ENCODE measurements around the gene SSPN.

Gene SSPN

DNA sequence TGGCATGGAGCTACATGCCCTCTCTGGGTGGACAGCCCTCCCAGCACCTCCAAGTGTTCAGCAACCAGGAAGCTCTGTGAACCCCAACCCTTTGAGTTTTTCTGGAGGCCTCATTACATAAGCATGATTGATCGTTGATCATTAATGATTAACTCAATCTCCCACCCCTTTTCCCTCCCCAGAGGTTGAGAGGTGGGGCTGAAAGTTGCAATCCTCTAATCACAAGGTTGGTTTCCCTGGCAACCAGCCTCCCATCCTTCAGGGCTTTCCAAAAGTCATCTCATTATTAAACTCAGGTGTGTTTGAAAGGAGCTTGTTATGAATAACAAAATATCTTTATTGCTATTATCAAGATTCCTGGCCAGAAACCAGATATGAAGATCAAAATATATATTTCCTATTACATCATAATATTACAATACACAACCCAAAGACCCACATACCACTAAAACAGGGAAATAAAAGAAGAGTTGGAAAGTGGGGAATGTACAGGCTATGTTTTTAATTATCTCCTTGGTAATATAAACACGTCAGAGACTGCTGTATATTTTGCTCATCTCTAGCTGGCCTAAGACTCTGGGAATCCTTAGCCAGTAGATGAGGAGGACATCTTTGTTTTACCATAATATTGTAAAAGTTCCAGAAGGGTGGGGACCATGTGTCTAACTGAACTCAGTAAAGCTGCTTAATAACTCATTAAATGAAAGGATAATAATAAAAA, 73.6 kb downstream of the SSPN start:
- no peak for DNase-seq

DNA sequence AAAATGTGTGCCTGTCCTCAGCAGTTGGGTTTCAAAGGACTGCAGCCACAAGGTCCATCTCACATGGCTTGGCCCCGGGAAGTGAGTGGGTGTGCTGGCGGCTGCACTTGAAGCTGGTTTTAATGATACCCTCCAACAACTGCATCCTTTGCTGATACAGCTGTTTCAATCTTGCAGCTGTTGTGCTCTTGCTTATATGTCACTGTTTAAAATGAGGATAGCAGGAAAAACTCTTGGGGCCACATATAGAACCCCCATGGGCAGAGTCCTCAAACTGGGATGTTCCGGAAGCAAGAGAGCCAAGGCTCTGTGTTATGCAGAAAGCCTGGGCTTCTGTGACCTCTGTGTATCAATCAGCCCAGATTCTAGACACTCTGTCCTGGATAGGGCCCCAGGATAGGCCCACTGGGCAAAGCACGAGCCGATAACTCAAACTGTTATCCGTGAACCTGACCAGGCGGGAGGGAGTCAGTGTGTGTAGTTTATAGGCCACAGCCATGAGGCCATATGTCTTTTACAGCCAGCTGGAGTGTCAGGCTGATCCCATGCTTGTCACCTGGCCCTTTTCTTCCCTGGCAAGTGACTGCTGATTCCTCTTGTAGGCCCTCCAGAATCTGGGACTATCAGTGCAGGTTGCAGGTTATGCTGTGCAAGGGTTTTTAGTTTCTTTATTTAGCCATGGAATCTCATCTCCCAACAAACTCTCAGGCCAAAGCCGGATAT, 74.3 kb downstream of the SSPN start:
- no peak for DNase-seq

DNA sequence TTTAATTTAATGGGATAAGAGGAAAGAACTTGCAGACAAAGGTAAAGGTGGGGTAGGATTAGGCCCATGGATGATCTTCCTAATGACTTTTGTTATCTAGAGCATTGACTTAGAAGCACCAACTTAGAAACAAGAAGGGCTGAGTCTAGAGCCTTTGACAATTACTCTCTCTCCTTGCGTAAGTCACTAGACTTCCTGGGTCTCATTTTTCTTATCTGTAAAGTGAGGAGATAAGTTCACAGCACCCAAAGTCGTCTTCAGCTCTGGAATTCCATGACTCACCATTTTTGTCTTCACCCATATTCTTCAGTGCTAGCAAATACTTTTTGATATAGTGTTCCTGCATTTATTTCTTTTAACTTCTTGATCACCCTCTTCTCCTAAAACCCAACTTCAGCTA, 75.7 kb downstream of the SSPN start:
- no peak for DNase-seq

DNA sequence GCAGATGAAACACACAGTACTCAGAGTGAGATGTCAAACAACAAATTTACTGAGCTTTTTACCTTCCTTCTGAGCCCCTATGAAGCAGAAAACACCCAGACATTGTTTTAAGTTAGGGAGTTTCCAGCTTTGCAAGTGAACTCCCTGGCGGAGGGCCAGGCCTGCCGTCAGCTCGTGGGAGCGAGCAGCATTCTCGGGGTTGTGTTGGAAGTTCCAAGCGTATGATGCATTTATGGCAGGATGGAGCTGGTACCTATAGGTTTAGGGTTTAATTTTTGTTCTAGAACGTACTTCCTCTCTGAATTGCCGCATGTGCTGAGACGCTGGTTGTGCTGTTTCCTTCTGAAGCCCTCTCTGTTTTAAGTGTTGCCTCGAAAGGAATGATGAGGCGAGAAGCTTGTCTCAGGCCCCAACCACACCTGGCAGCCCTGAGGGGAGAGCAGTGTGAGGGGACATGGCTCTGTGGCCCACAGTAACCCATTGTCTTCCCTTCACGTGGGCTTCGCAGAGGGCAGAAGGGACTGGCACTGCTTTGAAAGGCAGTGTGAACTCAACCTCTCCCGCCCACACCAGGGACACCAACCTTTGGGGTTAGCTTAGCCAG, 76.6 kb downstream of the SSPN start:
- no peak for DNase-seq

DNA sequence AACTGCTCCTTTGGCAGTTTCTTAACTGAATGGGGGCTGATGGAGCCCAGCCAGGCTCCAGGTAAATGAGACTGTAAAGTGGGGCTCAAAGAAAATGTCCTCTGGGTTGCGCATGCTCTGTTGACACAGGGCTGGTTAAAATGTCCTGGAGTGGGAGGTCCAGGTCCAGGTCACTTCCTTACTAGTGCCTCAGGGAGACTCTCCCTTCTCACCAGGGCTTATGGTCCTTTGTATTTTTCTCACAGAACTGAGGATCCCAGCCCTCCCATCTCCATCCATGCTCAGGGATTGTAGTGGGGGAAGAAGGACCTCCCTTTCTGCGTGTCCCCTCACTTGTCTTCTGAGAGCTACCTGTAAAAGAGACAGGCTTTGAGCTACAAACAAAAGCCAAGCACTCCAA, 77.5 kb downstream of the SSPN start:
- DNase-seq = no peak

DNA sequence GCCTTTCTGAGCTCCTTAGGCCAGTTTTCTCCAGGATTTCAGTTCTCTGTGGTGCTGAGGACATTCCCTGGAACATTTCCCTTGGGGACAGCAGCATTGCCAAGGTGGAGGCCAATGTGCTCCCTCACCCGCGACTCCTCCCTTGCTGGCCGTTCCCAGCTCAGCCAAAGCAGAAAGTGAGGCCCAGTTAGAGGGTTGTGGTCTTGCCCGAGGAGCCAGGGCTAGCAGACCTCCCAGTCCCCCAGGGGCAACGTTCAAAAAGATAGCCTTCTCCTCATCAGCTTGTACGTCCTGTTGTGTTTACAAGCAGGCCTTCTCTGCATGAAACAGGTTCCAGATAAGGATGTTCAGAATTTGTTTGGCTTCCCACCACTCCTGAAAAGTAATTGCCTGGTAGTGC, 78.4 kb downstream of the SSPN start:
- no peak for DNase-seq

DNA sequence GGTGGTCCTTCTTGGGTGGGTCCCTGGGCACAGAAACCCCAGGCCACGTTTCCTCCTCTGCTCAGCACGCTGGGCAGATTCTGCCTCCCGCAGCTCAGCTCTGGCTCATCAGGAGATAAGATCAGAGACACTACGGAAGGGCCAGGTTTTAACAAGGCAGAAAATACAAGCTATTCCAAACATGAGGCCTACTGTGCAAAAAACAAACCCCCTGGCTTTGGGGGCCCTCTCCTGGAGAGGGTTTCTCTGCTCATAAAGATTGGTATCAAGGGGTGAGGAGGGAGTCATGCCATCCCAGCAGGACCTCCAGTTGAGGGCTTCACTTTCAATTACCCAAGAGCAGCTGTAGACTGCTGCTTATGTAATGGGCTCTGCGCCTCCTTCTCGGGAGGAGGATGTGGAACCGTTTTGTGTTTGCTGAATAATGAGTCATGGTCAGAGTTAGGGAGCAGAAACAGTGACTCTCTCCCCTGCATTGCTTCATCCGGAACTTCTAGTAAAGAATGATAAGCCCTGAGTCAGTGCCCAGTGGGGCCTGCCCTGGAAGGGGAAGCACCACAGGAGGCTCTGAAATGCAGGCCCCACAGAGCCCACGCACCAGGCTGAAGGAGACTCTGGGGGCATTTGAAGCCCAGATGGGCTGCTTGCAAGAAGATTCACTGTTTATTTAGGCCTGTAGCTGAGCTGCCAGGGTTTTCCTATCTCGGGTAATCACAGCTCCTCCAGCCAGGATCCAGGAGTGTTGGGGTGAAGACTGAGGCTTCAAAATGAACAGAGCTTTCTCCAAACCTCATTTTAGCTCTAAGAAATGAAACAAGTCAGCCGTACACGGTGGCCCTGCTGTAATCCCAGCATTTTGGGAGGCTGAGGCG, 79.3 kb downstream of the SSPN start:
- no peak for DNase-seq

DNA sequence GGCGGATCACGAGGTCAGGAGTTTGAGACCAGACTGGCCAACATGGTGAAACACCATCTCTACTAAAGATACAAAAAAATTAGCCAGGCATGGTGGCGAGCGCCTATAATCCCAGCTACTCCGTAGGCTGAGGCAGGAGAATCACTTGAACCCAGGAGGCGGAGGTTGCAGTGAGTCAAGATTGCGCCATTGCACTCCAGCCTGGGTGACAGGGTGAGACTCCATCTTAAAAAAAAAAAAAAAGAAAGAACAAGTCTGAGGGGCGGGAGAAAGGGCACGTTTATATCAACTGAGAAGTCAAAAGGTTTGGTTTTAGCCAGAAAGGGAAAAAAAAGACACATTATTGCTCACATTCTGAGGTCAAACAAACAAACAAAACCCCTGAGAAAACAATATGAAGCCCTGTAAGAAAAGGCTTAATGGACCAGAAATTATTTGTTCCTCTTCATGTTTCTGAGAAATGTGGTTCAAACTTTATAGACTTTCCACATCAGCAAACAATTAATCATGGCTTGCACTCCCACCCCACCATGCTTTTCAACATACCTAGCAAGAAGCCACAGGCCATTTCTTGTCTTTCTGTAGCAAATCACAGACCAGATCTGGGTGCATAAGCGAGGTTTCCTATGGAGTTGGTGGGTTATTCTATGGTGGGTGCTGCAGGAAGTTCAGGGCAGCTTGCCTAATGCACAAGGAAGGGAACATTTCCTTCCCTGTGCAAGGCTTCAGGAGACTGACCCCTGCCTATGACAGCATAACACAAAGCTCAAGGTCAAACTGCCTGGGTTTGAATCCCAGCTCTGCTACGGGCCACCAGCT, 80.1 kb downstream of the SSPN start:
- DNase-seq = no peak

DNA sequence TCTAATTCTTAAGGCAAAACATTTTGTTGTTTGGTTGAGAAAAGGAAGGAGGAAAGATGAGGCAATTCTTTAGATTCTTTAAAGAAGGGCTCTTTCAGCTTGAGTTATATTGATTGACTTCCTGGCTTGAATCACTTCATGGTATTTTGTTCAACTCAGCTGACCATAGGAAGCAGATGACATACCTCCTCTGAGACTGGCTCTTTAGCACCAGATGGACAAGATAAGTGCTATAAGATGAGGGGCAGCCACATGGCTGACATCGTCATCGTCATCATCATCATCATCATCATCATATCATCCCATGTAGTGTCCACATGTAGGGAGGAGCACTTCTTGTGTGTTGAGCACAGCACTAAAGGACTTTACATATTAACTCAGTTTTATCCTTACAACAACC, 81.3 kb downstream of the SSPN start:
- no peak for DNase-seq

DNA sequence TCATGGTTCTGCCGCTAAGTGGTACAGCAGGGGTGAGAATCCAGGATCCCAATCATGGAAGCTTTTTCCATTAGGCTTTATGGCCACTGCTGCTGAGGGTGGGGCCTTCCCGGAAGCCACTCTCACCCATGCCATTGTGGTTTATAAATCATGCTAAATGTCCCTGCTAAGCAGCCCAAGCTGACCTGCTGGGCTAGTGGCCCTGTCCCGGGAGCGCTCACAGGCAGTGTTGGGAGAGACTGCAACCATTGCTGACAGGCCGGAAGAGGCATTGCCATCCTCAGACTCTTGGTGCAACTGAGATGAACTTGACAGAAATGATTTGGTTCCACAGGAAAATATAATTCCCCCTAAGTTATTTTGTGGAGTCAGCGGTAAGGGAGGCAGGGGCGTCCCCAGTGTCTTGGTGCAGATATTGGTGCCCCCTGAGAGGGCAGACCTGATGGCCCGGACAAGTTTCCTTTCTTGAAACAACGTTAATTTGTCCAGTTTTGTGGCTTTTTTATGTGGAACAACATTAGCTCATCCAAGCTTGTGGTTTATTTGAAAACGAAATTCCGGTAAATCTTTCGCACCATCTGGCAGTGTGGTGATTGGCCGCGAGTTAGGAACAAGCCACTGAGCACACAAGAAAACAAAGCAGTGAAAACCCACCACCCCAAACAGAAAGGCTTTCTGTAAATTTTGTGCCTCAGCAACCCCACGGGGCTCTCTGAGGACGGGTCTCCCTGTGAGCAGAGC, 82.3 kb downstream of the SSPN start:
- no peak for DNase-seq

DNA sequence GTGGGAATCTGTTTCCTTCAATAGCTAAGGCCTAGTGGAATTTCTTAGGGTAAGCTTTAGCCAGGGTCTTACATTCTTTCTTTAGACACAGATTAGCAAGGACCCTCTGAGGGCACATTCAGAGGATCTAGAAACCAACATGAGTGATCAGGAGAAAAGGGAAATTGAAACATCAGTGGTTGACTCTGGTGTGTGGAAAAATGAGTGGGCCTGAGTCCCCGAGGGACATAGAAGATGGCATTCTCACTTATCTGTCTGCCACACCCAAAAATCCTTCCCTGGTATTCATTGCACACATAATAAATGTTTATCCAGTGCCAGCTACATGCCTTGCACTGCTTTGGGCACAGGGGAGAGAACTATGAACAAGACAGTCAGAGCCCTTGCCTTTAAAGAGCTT, 82.9 kb downstream of the SSPN start:
- DNase-seq = no peak

DNA sequence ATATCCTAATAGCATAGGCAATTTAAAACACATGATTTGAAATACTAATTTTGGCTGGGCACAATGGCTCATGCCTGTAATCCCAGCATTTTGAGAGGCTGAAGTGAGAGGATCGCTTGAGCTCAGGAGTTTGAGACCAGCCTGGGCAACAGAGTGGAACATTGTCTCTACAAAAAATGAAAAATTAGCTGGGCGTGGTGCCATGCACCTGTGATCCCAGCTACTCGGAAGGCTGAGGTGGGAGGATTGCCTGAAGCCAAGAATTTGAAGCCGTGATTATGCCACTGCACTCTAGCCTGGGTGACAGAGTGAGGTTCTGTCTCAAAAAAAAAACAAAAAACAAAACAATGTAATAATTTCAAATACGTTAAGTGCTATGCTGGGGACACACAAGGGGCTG, 83.3 kb downstream of the SSPN start:
- no peak for DNase-seq

DNA sequence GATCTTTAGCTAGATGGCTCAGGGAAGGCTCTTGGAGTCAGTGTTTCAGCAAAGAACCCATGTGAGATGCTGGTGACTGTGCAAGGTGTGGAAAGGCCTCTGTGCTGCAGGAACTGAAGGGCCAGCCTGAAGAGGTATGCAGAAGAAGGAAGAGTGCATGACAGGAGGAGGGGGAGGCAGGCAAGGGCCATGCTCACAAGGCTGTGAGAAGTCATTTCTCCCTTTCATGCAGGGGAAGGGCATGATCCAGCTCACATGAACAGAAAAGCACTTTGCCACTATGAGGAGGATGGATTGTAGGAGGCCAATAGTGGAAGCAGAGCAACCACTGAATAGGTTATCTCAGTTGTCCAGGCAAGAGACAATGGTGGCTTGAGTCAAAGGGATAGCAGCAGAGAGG, 83.7 kb downstream of the SSPN start:
- DNase-seq = no peak

DNA sequence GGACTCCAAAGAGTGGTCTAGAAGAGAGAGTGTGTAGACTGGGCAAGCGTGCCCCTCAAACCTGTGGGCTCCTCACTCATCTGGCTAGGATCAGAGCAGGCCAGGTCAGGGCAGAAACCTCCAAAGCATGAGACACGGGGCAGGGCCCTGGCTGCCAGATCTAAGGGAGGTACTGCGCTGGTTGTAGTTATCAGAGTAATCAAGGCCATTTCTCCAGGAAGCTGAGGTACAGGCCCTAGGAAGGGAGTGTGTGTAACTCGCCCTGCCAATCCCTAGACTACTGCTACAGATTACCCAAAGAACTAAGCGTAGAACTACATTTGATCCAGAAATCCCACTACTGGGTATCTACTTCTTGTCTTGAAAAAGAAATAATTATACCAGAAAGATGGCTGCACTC, 84.5 kb downstream of the SSPN start:
- DNase-seq = no peak

DNA sequence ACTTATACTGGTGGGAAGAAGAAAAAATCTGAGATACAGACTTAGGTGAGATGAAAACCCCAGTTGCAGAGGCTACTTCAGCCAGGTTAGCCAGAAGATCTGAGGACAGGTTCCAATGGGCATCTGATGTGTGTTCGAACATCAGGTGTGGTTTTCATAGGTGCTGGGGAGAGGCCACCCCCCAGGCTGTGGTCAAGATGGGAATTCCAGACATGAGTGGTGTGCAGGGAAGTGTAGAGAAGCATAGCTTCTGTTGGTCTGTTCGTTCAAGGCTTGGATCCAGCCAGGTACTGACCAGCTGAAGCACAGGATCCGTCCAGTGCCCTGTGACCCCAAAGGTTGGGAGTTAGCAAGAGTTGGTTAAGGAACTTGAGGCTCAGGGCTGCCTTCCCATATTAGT, 85.5 kb downstream of the SSPN start:
- DNase-seq = no peak

DNA sequence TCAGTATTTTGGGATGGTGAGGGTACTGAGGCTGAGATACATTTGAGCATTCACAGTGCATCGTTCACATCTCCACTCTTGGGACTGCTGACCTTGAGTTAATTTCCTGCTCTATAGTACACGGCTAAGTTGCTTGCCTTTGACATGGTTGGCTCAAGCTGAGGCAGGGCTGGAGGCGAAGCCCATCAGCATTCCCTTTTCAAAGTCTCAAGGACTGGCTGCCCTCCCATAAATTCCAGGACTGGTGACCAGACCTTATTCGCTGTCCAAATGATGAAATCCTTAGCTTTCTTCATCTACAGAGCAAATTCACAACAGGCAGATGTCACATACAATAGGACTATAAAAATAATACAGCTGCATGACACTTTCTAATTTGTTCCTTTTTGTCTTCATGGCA, 85.9 kb downstream of the SSPN start:
- DNase-seq = no peak

DNA sequence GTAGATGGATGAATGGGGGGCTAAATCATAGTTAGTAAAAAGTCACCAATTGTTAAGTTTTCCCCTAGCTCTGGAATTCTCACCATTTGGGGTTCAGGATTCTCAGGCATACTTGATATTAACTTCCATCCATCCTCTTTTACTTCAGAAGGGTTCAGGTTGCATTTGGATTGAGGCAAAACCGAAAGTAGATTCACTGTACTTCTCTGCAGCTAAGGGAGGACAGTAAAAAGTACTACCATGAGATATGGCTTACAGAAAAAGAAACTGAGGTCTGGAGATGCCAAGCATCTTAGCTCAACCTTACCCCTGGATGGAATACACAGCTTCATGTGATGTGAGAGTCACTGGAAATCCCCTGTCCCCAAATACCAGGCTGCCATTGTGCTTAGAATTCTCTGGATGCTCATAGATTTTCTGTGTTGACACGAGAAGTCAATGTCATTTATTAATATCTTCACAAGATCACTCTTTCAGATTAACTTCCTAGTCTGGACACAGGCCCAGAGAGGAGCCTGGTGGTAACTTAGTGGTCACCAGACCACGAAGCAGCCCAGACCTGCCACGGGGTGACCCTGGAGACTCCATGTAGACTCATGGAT, 87.1 kb downstream of the SSPN start:
- DNase-seq = no peak

DNA sequence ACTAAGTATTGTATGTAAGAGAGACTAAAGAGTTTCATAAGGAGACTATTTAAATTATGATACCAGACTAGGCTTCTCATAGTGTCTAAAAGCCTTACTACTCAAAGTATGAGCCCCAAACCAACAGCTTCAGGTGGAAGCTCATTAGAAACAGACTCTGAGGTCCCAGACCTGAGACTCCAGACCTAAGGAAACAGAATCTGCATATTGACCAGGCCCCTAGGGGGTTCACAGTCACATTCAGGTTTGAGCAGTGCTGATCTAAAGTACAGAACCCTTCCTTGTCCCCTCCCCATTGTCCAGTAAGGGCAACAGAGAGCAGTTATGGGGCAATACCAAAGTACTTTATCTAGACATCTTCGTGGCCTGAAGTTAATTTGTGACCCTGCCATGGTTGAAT, 87.7 kb downstream of the SSPN start:
- DNase-seq = no peak

DNA sequence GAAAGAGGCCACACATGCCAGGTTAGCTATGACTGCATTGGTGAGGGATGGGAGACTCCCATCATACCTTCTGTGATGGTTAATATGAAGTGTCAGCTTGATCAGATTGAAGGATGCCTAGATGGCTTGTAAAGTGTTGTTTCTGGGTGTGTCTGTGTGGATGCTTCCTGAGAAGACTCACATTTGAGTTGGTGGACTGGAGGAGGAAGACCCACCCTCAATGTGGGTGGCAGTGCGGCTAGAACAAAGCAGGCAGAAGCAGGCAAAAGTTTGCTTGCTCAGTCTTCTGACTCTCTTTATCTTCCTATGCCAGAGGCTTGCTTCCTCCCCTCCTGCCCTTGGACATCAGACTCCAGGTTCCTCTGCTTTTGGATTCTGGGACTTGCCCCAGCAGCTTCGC, 88.2 kb downstream of the SSPN start:
- DNase-seq = no peak

DNA sequence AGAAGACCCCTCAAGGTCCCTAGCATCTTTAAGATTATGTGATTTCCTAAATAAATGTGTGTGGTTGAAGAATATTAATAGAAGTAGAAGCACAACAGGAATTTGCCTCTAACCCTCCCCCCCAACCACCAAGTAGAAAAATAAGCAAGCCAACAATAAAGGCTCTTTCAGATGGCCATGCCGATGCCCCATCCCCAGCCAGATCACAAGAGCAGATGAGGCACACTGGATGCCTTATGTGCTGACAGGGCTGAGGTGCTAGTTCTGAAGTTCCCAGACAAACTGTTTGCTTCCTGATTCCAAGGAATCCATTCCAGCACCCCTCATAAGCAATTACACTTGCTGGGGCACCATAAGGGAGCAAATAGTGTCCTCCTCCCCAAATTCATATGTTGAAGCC, 90.0 kb downstream of the SSPN start:
- DNase-seq = no peak

DNA sequence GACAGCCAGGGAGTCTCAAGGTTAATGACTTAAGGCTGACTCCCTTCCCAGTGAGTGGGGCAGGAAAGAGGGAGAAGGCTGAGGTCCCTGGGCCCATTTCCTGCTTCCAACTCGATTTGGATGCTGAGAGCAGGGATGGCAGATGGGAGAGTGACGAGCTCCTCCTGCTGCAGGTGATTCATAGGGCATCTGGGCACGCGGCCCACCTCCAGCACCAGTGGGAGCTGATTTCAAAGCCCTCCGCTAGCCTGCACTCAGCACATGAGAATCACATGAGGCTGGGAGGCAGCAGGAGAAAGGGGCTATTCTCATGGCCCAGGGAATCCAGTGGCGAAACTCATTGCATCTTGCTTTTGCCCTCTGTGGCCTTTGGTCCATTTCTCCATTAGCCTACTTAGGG, 90.8 kb downstream of the SSPN start:
- DNase-seq = no peak
